Measurements from ENCODE around the gene CHI3L2.
"Not testable (repeated sequence)": the region's sequence is repeated elsewhere in the genome, so short reads cannot be mapped to it uniquely, and the experiment has no call there.

CHI3L2 gene

DNA sequence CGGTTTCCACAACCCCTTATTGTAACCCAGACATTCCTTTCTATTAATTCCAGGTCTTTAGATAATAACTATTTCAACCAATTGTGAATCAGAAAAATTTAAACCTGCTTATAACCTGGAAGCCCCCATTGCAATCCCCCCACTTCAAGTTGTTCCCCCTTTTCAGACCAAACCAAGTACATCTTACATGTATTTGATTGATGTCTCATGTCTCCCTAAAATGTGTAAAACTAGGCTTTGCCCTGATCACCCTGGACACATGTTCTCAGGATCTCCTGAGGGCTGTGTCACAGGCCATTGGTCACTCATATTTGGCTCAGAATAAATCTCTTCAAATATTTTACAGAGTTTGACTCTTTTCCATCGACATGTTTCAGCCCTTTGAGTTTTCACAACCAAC is 12.2 kb upstream of the CHI3L2 start:
- H3K9ac ChIP-seq (ENCODE audit: low read length); H3K27me3 ChIP-seq (replicated peaks; ENCODE audit: control insufficient read depth, insufficient read depth, low read length); DNase-seq (ENCODE audit: low read depth); H3K9me3 ChIP-seq (ENCODE audit: control insufficient read depth, low read length); H3K4me3 ChIP-seq (ENCODE audit: low read length); H3K36me3 ChIP-seq (ENCODE audit: control insufficient read depth, insufficient read depth, low read length, severe bottlenecking): not testable (repeated sequence)
- H3K4me1 ChIP-seq (ENCODE audit: control insufficient read depth, insufficient read depth, low read length): peaks cover 17% of the 10 kb centered on the region

DNA sequence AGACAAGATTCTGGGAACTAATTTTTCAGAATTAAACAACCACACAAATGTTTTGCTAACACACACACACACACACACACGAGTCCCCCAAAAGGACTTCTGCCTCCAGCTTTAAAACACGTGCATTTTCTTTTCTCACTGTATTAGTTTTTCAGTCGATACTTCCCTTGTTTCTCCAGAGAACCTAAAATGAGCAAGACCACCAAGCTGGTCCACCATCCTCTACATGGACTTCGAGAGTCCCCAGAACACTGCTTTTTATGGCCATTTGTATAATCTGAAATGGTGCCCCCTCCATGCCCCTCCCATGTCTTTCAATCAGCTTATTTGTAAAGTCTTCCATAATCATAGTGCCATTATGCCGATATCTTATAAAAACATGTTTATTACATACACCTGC is 10.8 kb upstream of the CHI3L2 start:
- Histone ChIP-seq H3K9me3 (ENCODE audit: control insufficient read depth, low read length) (no peaks in the 10 kb centered on the region), H3K9ac (ENCODE audit: low read length) (no peak overlapping the region), H3K36me3 (ENCODE audit: control insufficient read depth, insufficient read depth, low read length, severe bottlenecking) (no peaks in the 10 kb centered on the region), H3K4me1 (ENCODE audit: control insufficient read depth, insufficient read depth, low read length) (peaks cover 22% of the 10 kb centered on the region), H3K4me3 (ENCODE audit: low read length) (no peak overlapping the region), H3K27me3 (replicated peaks; ENCODE audit: control insufficient read depth, insufficient read depth, low read length) (no peaks in the 10 kb centered on the region)
- DNase-seq (ENCODE audit: low read depth): no peak

DNA sequence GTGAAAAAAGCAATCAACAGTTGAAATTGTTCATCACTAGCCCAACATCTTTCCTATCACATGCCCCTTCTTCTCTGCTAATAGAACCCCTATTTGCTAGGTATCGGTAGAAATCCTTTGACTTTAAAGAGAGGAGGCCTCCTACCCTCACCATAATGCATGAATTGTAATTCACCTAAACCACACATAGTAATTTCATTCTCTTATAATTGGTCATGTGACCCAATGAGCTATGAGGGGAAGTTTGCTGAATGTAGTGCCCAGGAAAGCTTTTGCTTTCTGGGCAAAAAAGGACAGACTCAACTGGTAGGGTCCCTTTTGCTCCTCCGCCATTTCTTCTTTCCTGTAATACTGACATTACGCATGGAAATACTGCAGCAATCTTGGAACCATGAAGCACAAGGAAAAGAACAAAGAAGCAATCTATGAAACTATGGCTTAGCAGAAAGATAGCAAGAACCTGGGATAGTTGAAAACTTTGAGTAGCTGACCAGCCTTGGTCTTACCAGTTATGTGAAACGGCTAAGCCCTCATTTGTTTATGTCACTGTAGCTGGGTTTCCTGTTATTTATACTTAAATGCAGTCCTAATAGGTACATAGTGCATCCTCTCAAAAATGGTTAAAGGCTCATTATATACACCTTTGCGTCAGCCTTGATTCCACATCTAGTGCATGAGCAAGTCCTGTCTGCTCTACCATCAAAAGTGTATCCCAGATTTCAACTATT is 10.2 kb upstream of the CHI3L2 start:
- Histone ChIP-seq H3K27me3 (replicated peaks; ENCODE audit: control insufficient read depth, insufficient read depth, low read length) (no peaks in the 10 kb centered on the region), H3K9me3 (ENCODE audit: control insufficient read depth, low read length) (no peaks in the 10 kb centered on the region), H3K36me3 (ENCODE audit: control insufficient read depth, insufficient read depth, low read length, severe bottlenecking) (no peaks in the 10 kb centered on the region), H3K9ac (ENCODE audit: low read length) (no peak overlapping the region), H3K4me1 (ENCODE audit: control insufficient read depth, insufficient read depth, low read length) (peaks cover 28% of the 10 kb centered on the region), H3K4me3 (ENCODE audit: low read length) (no peak overlapping the region)
- DNase-seq (ENCODE audit: low read depth): no peak

DNA sequence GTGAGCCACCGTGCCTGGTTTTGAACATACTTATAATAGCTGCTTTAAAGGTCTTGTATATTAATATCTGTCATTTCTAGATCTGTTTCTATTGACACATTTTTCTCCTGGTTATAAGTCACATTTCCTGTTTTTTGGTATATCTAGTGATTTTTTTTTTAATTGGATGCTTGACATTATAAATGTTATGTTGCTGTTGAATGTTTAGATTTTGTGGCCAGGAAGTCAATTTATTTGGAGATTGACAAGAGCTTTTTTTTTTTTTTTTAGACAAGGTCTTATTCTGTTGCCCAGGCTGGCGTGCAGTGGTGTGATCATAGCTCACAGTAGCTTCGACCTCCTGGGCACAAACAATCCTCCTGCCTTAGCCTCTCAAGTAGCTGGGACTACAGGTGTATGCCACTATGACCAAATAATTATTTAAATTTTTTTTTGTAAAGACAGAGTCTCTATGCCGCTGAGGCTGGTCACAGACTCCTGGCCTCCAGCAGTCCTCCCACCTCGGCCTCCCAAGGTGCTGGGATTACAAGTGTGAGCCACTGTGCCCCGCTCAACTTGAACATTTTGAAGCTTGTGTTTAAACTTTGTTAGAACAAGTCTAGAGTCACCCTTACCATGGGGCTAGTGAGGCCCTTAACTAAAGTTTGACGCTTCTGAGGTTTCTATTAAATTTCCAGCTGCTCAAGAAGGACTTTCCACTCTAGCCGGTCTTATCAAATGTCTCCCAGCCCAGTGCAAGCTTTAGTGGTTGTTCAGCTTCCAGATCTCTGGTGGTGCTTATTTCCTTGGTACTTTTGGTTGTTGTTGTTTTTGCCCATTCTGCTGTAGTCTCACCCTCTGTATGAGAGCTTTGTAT is 8.6 kb upstream of the CHI3L2 start:
- Histone ChIP-seq H3K4me3 (ENCODE audit: low read length) (no peak overlapping the region), H3K36me3 (ENCODE audit: control insufficient read depth, insufficient read depth, low read length, severe bottlenecking) (no peaks in the 10 kb centered on the region), H3K9ac (ENCODE audit: low read length) (no peak overlapping the region), H3K4me1 (ENCODE audit: control insufficient read depth, insufficient read depth, low read length) (peaks cover 31% of the 10 kb centered on the region), H3K27me3 (replicated peaks; ENCODE audit: control insufficient read depth, insufficient read depth, low read length) (no peaks in the 10 kb centered on the region), H3K9me3 (ENCODE audit: control insufficient read depth, low read length) (no peaks in the 10 kb centered on the region)
- DNase-seq (ENCODE audit: low read depth): no peak

DNA sequence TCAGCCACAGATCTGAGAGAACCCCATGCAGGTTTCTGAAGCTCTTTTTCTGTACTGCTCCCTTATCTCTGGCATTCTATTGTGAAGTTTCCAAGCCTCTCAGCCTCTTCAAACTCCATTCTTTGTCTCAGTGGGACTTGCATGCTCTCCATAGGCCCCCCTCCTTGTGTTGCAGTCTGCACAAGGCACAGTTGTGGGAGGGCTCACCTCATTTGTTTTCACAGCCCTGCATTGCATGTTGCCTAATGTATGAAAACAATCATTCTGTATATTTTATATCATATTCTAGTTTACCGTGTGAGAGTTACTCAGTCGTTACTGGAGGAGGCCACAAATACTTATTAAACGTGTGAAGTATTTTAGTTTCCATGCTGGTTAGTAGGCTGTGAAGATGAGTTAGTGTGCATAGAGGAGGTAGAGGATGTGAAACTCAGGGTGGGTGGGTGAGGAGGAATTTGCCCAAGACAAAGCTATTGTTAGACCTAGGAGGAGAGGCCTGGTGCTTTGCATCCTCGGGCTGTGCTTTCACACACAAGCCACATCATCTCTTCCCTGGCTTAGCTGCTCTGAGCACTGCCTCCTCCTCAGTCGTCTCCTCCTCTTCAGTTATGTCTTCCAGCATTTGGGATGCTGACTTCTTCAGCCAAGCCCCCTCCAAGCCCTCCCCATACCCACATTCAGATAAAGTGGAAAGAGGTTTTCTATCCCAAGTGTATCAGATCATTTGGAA is 7.8 kb upstream of the CHI3L2 start:
- H3K9me3 ChIP-seq (ENCODE audit: control insufficient read depth, low read length): no peaks in the 10 kb centered on the region
- H3K4me3 ChIP-seq (ENCODE audit: low read length): no peak overlapping the region
- no peaks in the 10 kb centered on the region for H3K36me3 ChIP-seq (ENCODE audit: control insufficient read depth, insufficient read depth, low read length, severe bottlenecking)
- no peaks in the 10 kb centered on the region for H3K27me3 ChIP-seq (replicated peaks; ENCODE audit: control insufficient read depth, insufficient read depth, low read length)
- H3K9ac ChIP-seq (ENCODE audit: low read length): no peak overlapping the region
- no peak for DNase-seq (ENCODE audit: low read depth)
- peaks cover 31% of the 10 kb centered on the region for H3K4me1 ChIP-seq (ENCODE audit: control insufficient read depth, insufficient read depth, low read length)

DNA sequence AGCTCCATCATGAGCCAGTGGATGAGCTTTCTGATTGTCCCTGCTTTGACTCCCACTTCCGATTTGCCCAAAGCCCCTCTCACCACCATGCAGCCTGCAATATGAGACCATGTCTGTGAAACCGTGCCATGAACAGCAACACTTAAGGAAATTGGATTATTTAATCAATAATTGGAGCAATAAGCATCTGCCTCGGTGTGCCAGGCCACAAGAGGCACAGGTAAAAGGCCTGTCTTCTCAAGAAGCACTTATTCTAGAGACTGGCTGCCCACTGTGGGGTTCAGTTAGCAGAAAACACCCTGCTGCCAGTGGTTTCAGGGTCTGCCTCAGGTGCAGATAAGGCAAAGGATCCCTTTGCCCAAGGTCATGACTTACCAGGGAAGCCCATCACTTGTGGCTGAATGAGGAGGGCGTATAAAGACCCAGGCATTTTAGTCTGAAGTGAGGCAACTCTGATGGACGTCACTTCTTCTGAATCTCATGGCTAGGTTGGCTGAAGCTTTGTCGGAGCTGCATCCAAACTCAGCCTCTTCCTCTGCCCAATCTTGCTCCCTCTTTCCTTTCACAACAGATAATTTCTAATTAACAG is 7.1 kb upstream of the CHI3L2 start:
- Histone ChIP-seq H3K4me1 (ENCODE audit: control insufficient read depth, insufficient read depth, low read length) (peaks cover 31% of the 10 kb centered on the region), H3K9me3 (ENCODE audit: control insufficient read depth, low read length) (no peaks in the 10 kb centered on the region), H3K4me3 (ENCODE audit: low read length) (no peak overlapping the region), H3K36me3 (ENCODE audit: control insufficient read depth, insufficient read depth, low read length, severe bottlenecking) (no peaks in the 10 kb centered on the region), H3K9ac (ENCODE audit: low read length) (no peak overlapping the region), H3K27me3 (replicated peaks; ENCODE audit: control insufficient read depth, insufficient read depth, low read length) (no peaks in the 10 kb centered on the region)
- no peak for DNase-seq (ENCODE audit: low read depth)

DNA sequence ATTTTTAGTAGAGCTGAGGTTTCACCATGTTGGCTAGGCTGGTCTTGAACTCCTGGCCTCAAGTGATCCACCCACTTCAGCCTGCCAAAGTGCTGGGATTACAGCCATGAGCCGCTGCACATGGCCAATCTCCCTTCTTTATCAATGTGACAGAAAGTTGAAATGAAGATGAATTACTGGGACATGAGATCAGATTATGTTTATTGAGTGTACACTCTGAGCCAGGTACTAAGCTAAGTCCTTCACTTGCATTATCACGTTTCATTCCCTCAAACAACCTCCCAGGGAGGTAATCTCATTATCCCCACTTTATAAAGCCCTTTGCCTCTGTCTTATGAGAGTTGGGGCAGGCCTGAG is 6.3 kb upstream of the CHI3L2 start:
- Histone ChIP-seq H3K9ac (ENCODE audit: low read length) (no peak overlapping the region), H3K27me3 (replicated peaks; ENCODE audit: control insufficient read depth, insufficient read depth, low read length) (no peaks in the 10 kb centered on the region), H3K4me3 (ENCODE audit: low read length) (no peak overlapping the region), H3K4me1 (ENCODE audit: control insufficient read depth, insufficient read depth, low read length) (peaks cover 24% of the 10 kb centered on the region), H3K36me3 (ENCODE audit: control insufficient read depth, insufficient read depth, low read length, severe bottlenecking) (no peaks in the 10 kb centered on the region), H3K9me3 (ENCODE audit: control insufficient read depth, low read length) (no peaks in the 10 kb centered on the region)
- no peak for DNase-seq (ENCODE audit: low read depth)

DNA sequence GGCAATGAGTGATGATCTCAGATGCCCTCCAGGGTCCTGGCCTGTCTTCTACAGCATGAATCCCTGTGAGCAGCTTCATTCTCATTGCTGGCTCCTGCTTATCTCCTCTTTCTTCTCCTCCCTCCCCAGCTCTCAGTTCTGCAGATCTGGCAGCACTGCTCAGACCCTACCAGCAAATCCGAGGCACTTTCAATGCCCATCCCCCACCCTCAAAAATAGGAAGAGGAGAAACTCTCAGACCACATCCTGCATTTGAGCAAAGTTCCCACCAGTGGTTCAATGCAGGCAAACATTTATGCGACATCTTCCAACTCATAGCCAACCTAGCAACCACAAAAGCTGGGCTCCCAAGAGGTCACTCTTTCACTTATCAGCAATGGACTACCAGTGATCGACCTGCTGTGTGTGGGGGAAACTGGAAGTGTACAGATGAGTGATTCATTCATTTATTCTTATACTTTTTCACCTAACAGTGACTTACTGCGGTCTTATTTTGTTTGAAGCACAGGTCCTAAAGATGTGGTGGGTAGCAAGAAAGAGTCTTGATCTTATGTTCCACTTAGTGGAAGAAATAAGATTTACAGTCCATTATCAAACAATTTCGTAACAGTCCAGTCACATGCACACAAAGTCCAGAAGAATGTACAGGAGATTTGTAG is 5.8 kb upstream of the CHI3L2 start:
- Histone ChIP-seq H3K36me3 (ENCODE audit: control insufficient read depth, insufficient read depth, low read length, severe bottlenecking) (no peaks in the 10 kb centered on the region), H3K9me3 (ENCODE audit: control insufficient read depth, low read length) (no peaks in the 10 kb centered on the region), H3K27me3 (replicated peaks; ENCODE audit: control insufficient read depth, insufficient read depth, low read length) (no peaks in the 10 kb centered on the region), H3K4me3 (ENCODE audit: low read length) (no peak overlapping the region), H3K4me1 (ENCODE audit: control insufficient read depth, insufficient read depth, low read length) (peaks cover 20% of the 10 kb centered on the region), H3K9ac (ENCODE audit: low read length) (no peak overlapping the region)
- DNase-seq (ENCODE audit: low read depth): no peak

DNA sequence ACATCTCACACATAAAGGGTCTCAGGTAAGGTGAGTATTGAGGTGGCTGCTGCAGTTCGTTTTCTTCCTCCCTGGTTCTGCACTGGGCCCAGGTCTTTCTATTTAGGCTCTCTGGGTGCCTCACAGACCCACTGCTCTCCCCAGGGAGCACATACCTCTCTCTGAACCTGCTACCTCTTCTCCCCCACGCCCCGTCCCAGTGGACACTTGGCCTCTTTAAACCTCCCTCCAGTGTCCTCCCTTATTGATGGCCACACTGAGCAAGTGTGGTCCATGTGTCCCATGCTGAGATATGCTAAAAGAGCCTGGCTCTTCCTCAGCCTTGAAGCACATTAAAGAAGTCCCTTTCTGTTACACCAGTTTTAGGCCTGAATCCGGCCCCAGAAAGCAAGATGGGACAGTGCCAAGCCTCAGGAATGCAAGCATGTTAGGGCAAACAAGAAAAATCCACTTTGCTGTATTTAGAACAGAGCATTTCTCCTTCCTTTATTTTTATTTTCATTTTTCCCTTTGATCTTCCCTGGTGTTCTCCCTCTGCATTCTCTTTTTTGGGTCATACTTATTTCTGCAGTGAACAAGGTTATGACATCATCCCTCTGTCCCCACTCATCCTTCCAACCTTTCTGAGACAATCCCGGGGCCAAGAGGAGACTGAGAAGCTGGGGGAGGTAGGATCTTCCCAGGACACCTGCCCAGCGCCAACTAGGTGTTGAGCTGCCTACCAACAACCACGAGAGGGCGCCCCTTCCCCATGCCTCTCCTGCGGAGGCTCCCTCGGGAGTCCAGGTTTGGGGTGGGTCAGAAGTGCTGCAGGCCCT is 5.0 kb upstream of the CHI3L2 start:
- Histone ChIP-seq H3K36me3 (ENCODE audit: control insufficient read depth, insufficient read depth, low read length, severe bottlenecking) (no peaks in the 10 kb centered on the region), H3K27me3 (replicated peaks; ENCODE audit: control insufficient read depth, insufficient read depth, low read length) (no peaks in the 10 kb centered on the region), H3K4me3 (ENCODE audit: low read length) (no peak overlapping the region), H3K9me3 (ENCODE audit: control insufficient read depth, low read length) (no peaks in the 10 kb centered on the region), H3K9ac (ENCODE audit: low read length) (peak overlapping the region; percentile 39), H3K4me1 (ENCODE audit: control insufficient read depth, insufficient read depth, low read length) (peaks cover 28% of the 10 kb centered on the region)
- DNase-seq (ENCODE audit: low read depth): peak; percentile 85

DNA sequence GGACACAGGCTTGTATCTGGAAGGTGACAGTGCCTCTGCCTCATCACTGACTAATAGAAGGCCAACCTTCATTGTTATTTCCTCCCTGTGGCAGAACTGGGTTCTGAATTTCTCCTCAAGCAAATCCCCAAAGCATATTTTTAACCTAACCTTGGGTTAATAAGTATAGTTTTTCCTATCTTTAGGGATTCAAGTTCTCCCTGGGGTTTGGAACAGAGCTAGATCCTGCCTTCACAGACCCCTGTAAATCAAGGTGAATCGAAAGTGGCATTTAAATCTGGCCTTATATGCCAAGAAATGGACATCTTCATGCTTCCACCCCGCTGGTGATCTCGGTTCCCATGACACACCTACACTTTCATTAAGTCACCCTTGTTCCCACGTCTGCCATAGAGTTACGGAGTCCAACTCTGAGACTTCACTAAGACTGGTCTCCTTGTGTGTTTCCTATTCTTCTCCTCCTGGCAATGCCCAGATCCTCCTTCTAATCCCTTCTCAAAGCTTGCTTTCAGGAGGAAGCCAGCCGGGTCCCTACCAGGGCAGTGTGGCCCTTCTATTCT is 4.3 kb upstream of the CHI3L2 start:
- Histone ChIP-seq H3K9ac (ENCODE audit: low read length) (peak overlapping the region; percentile 27), H3K9me3 (ENCODE audit: control insufficient read depth, low read length) (no peaks in the 10 kb centered on the region), H3K36me3 (ENCODE audit: control insufficient read depth, insufficient read depth, low read length, severe bottlenecking) (no peaks in the 10 kb centered on the region), H3K4me3 (ENCODE audit: low read length) (no peak overlapping the region), H3K4me1 (ENCODE audit: control insufficient read depth, insufficient read depth, low read length) (peaks cover 35% of the 10 kb centered on the region), H3K27me3 (replicated peaks; ENCODE audit: control insufficient read depth, insufficient read depth, low read length) (no peaks in the 10 kb centered on the region)
- no peak for DNase-seq (ENCODE audit: low read depth)
